ENCODE data around the gene HSD11B1L. TPM values are rescaled to one million over a fixed set of nuclear protein-coding genes. Genes with fewer than 3 reads are reported as not detected.

The HSD11B1L gene
- total and polyA plus RNA-seq, 7 donors: 4.5 to 15.6 (median 4.7) TPM

GRCh38 chr19:5635427-5635826, 45.4 kb upstream of the HSD11B1L start:
- Histone ChIP-seq H3K36me3 (ENCODE audit: insufficient read depth in 1 of 2, low read depth in 1 of 2) (peaks cover 0 to 2% of the 10 kb centered on the region in 2 donors), H3K4me1 (peaks cover 56% of the 10 kb centered on the region), H3K27me3 (ENCODE audit: insufficient read depth in 3 of 3, low read length in 2 of 3) (no peaks in the 10 kb centered on the region), H3K27ac (no peak overlapping the region), H3K9me3 (no peaks in the 10 kb centered on the region), H3K4me3 (no peak overlapping the region)
- no peak for DNase-seq
- TF ChIP-seq, protein P1, sequence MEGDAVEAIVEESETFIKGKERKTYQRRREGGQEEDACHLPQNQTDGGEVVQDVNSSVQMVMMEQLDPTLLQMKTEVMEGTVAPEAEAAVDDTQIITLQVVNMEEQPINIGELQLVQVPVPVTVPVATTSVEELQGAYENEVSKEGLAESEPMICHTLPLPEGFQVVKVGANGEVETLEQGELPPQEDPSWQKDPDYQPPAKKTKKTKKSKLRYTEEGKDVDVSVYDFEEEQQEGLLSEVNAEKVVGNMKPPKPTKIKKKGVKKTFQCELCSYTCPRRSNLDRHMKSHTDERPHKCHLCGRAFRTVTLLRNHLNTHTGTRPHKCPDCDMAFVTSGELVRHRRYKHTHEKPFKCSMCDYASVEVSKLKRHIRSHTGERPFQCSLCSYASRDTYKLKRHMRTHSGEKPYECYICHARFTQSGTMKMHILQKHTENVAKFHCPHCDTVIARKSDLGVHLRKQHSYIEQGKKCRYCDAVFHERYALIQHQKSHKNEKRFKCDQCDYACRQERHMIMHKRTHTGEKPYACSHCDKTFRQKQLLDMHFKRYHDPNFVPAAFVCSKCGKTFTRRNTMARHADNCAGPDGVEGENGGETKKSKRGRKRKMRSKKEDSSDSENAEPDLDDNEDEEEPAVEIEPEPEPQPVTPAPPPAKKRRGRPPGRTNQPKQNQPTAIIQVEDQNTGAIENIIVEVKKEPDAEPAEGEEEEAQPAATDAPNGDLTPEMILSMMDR (IDR thresholded peaks at IDR 0.05): no peak
- WGBS, 3 donors: 82 to 88% (median 83%) methylated on average over 6 of the region's 6 CpGs
- intact Hi-C loops (cut with DNase I): no loop called here
- no peak for ATAC-seq

GRCh38 chr19:5637971-5638370, 42.9 kb upstream of the HSD11B1L start:
- Histone ChIP-seq H3K4me3 (no peak overlapping the region), H3K36me3 (ENCODE audit: insufficient read depth in 1 of 2, low read depth in 1 of 2) (peaks cover 3 to 18% of the 10 kb centered on the region in 2 donors), H3K4me1 (peaks cover 33% of the 10 kb centered on the region), H3K27me3 (ENCODE audit: insufficient read depth in 3 of 3, low read length in 2 of 3) (no peaks in the 10 kb centered on the region), H3K27ac (no peak overlapping the region), H3K9me3 (no peaks in the 10 kb centered on the region)
- no peak for DNase-seq
- intact Hi-C loops (cut with DNase I): no loop called here
- no peak for ATAC-seq
- TF ChIP-seq, protein P1 (IDR thresholded peaks at IDR 0.05): no peak
- 28 to 75% (median 44%) methylated on average over 1 of the region's 1 CpG for WGBS, 3 donors

DNA sequence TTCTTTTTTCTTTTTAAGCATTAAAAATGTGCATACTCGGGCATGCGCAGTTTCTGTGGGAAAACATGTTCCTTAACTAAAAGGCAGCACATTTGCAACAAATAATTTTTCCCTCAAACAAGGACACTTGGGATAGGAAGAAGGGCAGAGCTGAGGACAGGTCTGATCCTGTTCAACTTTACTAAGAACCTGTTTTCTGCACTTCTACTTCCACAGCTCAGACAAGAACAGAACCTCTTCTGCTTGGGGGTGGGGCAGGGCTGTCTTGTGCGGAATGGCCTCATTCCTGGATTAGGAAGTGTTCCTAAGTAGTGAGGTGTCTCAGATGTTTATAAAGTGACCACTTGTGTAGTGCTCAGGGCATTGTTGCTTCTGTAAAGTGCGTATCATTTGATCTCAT, 39.7 kb upstream of the HSD11B1L start:
- H3K36me3 ChIP-seq (ENCODE audit: insufficient read depth in 1 of 2, low read depth in 1 of 2): peaks cover 4 to 50% of the 10 kb centered on the region in 2 donors

GRCh38 chr19:5642204-5642603, 38.6 kb upstream of the HSD11B1L start:
- intact Hi-C loops (cut with DNase I): loop anchor here in 1 of 2 donors (5.0 kb wide), 1 partner anchor 35 kb away; no protein-coding TSS in a partner anchor
- H3K9me3 ChIP-seq: no peaks in the 10 kb centered on the region
- H3K36me3 ChIP-seq (ENCODE audit: insufficient read depth in 1 of 2, low read depth in 1 of 2): peaks cover 10 to 61% of the 10 kb centered on the region in 2 donors
- ATAC-seq (peak in 2 of 4 donors; percentile 42), DNase-seq (no peak)
- no peak overlapping the region for H3K27ac ChIP-seq
- H3K4me3 ChIP-seq: no peak overlapping the region
- peaks cover 16% of the 10 kb centered on the region for H3K4me1 ChIP-seq
- no peaks in the 10 kb centered on the region for H3K27me3 ChIP-seq (ENCODE audit: insufficient read depth in 3 of 3, low read length in 2 of 3)
- WGBS, 3 donors: 86 to 94% (median 91%) methylated on average over 2 of the region's 2 CpGs
- TF ChIP-seq, protein P1 (IDR thresholded peaks at IDR 0.05): no peak

More for the DNA sequence above, 39.7 kb upstream of the HSD11B1L start:
- no peak for DNase-seq
- WGBS, 3 donors: 89 to 93% (median 92%) methylated on average over 4 of the region's 4 CpGs
- Histone ChIP-seq H3K4me1 (peaks cover 16% of the 10 kb centered on the region), H3K4me3 (no peak overlapping the region), H3K9me3 (no peaks in the 10 kb centered on the region), H3K27me3 (ENCODE audit: insufficient read depth in 3 of 3, low read length in 2 of 3) (no peaks in the 10 kb centered on the region), H3K27ac (no peak overlapping the region)
- ATAC-seq: no peak
- TF ChIP-seq, protein P1 (IDR thresholded peaks at IDR 0.05): no peak
- intact Hi-C loops (cut with DNase I): loop anchor here in 1 of 2 donors (5.0 kb wide), 1 partner anchor 36 kb away; no protein-coding TSS in a partner anchor

DNA sequence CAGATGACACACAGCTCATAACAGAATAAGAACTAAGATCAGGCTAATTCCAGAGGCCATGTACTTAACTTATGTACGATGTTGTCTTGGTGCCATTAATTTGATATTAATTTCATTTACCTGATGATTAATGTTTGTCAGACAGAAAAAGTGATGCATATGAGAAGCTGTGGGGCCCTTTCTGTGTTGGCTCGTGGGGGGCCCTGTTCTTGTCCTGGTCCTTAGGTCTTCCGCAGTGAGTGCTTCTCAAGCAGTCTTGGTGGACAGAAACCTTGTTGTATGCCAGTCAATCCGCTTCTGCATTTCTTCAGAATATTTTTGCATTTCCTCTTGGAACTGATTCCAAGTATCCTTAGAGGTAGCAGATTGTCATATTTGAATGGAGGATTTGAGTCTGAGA, 37.8 kb upstream of the HSD11B1L start:
- peaks cover 10 to 69% of the 10 kb centered on the region in 2 donors for H3K36me3 ChIP-seq (ENCODE audit: insufficient read depth in 1 of 2, low read depth in 1 of 2)
- H3K9me3 ChIP-seq: no peaks in the 10 kb centered on the region
- DNase-seq (no peak), ATAC-seq (no peak)
- no peaks in the 10 kb centered on the region for H3K27me3 ChIP-seq (ENCODE audit: insufficient read depth in 3 of 3, low read length in 2 of 3)
- no peak overlapping the region for H3K27ac ChIP-seq
- H3K4me3 ChIP-seq: no peak overlapping the region
- TF ChIP-seq, protein P1 (IDR thresholded peaks at IDR 0.05): no peak
- peaks cover 16% of the 10 kb centered on the region for H3K4me1 ChIP-seq
- intact Hi-C loops (cut with DNase I): loop anchor here in 1 of 2 donors (5.0 kb wide), 1 partner anchor 34 kb away; no protein-coding TSS in a partner anchor
- WGBS, 3 donors: 84 to 91% (median 90%) methylated on average over 4 of the region's 4 CpGs

All from psoas muscle (tissue), 8 donors.